Neural cell (in vitro differentiated cells): ENCODE data around the gene CELSR1.

Experiments used
- EP300 ChIP-seq: fragments of 450-650 bp; conservative IDR thresholded peaks from 2 replicates; pipeline ENCODE4 v1.6.1; 2014; ENCODE audit warnings: antibody characterized with exemption, mild to moderate bottlenecking, moderate library complexity; ENCODE audit not compliant: poor library complexity, severe bottlenecking
- EZH2 ChIP-seq: fragments of 200-600, 300-800 bp; shearing (Covaris generic), sonication (generic); IDR thresholded peaks from 2 replicates; pipeline ENCODE4 v1.6.1; 2014; ENCODE audit warnings: antibody characterized with exemption, low read length, borderline replicate concordance, mild to moderate bottlenecking; ENCODE audit not compliant: insufficient read depth, poor library complexity, severe bottlenecking
- MXI1 ChIP-seq: fragments of 450-650 bp; conservative IDR thresholded peaks from 2 replicates; pipeline ENCODE4 v1.6.1; 2014; ENCODE audit warnings: antibody characterized with exemption, mild to moderate bottlenecking; ENCODE audit not compliant: poor library complexity, severe bottlenecking
- POLR2AphosphoS5 ChIP-seq: IDR thresholded peaks from 2 replicates; pipeline ENCODE4 v1.6.1; 2012
- RAD21 ChIP-seq: fragments of 450-650 bp; conservative IDR thresholded peaks from 2 replicates; pipeline ENCODE4 v1.6.1; 2014; ENCODE audit warnings: antibody characterized with exemption, mild to moderate bottlenecking, moderate library complexity
- REST ChIP-seq: IDR thresholded peaks from 2 replicates; pipeline ENCODE4 v1.6.1; 2012; ENCODE audit warnings: borderline replicate concordance
- SMC3 ChIP-seq: fragments of 450-650 bp; conservative IDR thresholded peaks from 2 replicates; pipeline ENCODE4 v1.6.1; 2014; ENCODE audit warnings: antibody characterized with exemption, mild to moderate bottlenecking, moderate library complexity; ENCODE audit not compliant: poor library complexity
- TAF1 ChIP-seq: IDR thresholded peaks from 2 replicates; pipeline ENCODE4 v1.6.1; 2012; ENCODE audit warnings: low read depth
- TF ChIP-seq, protein P1 (sequence below): fragments of 450-650 bp; IDR thresholded peaks from 2 replicates; pipeline ENCODE4 v1.5.1; 2014; ENCODE audit warnings: antibody characterized with exemption, mild to moderate bottlenecking, moderate library complexity; ENCODE audit not compliant: poor library complexity, severe bottlenecking

- TF ChIP-seq, protein P1, sequence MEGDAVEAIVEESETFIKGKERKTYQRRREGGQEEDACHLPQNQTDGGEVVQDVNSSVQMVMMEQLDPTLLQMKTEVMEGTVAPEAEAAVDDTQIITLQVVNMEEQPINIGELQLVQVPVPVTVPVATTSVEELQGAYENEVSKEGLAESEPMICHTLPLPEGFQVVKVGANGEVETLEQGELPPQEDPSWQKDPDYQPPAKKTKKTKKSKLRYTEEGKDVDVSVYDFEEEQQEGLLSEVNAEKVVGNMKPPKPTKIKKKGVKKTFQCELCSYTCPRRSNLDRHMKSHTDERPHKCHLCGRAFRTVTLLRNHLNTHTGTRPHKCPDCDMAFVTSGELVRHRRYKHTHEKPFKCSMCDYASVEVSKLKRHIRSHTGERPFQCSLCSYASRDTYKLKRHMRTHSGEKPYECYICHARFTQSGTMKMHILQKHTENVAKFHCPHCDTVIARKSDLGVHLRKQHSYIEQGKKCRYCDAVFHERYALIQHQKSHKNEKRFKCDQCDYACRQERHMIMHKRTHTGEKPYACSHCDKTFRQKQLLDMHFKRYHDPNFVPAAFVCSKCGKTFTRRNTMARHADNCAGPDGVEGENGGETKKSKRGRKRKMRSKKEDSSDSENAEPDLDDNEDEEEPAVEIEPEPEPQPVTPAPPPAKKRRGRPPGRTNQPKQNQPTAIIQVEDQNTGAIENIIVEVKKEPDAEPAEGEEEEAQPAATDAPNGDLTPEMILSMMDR = no peak
- TF ChIP-seq SMC3 (no peak), EZH2 (no peak), POLR2AphosphoS5 (no peak), RAD21 (no peak), TAF1 (no peak), REST (no peak), MXI1 (no peak), EP300 (no peak)
Observed at GRCh38 chr22:46583571-46583970, 46.2 kb upstream of the CELSR1 start.
